Neural crest cell (in vitro differentiated cells): ENCODE measurements around the gene PLB1. TPM values are rescaled to one million over a fixed set of nuclear protein-coding genes. Genes with fewer than 3 reads are reported as not detected.
A peak's percentile ranks its signal among the peaks of the same experiment; 100 is the strongest.

Experiments
- DNase-seq: peaks from one replicate; pipeline ENCODE4 v3.0.0; 2021; ENCODE audit warnings: low read depth, mixed read lengths, low spot score
- H3K27ac Mint-ChIP-seq: one replicate; pipeline ENCODE4 v1.8.0; 2021; ENCODE audit warnings: mild to moderate bottlenecking, mixed read lengths; ENCODE audit not compliant: unreplicated experiment
- H3K27me3 Mint-ChIP-seq: 2 replicates; pipeline ENCODE4 v1.8.0; 2021; ENCODE audit warnings: low read depth, mild to moderate bottlenecking, mixed read lengths
- H3K36me3 Mint-ChIP-seq: 2 replicates; pipeline ENCODE4 v1.8.0; 2021; ENCODE audit warnings: low read depth, mild to moderate bottlenecking, mixed read lengths
- H3K4me1 Mint-ChIP-seq: 2 replicates; pipeline ENCODE4 v1.8.0; 2021; ENCODE audit warnings: mixed read lengths
- H3K4me3 Mint-ChIP-seq: one replicate; pipeline ENCODE4 v1.8.0; 2021; ENCODE audit warnings: mild to moderate bottlenecking, mixed read lengths
- H3K9me3 Mint-ChIP-seq: 2 replicates; pipeline ENCODE4 v1.8.0; 2021; ENCODE audit warnings: mixed read lengths
- CTCF ChIP-seq: fragments of 200-600 bp; sonication (generic); conservative IDR thresholded peaks from 2 replicates; pipeline ENCODE4 v1.5.0; 2021; ENCODE audit warnings: antibody characterized with exemption, mild to moderate bottlenecking
- total RNA-seq: library from RNA; stranded (reverse); gene quantifications from 2 replicates; pipeline ENCODE4 v1.2.1, GENCODE V29; 2021

PLB1 gene
- total RNA-seq, 1 donor from 2014 or later: 0.16 TPM

- no peak overlapping the region for H3K4me3 Mint-ChIP-seq
- H3K9me3 Mint-ChIP-seq: peaks cover 8% of the 10 kb centered on the region
- no peak overlapping the region for H3K27ac Mint-ChIP-seq
- DNase-seq: no peak
- H3K27me3 Mint-ChIP-seq: no peaks in the 10 kb centered on the region
- H3K4me1 Mint-ChIP-seq: peaks cover 44% of the 10 kb centered on the region
- no peak for TF ChIP-seq CTCF
- peaks cover 3% of the 10 kb centered on the region for H3K36me3 Mint-ChIP-seq
Observed at GRCh38 chr2:28668106-28668814, 172.4 kb downstream of the PLB1 start.

GRCh38 chr2:28668880-28669279 is 173.0 kb downstream of the PLB1 start:
- H3K27ac Mint-ChIP-seq: no peak overlapping the region
- H3K27me3 Mint-ChIP-seq: no peaks in the 10 kb centered on the region
- peaks cover 41% of the 10 kb centered on the region for H3K4me1 Mint-ChIP-seq
- no peak for DNase-seq
- no peak for TF ChIP-seq CTCF
- H3K9me3 Mint-ChIP-seq: peaks cover 8% of the 10 kb centered on the region
- peaks cover 3% of the 10 kb centered on the region for H3K36me3 Mint-ChIP-seq
- no peak overlapping the region for H3K4me3 Mint-ChIP-seq

- H3K27me3 Mint-ChIP-seq: no peaks in the 10 kb centered on the region
- H3K4me1 Mint-ChIP-seq: peaks cover 25% of the 10 kb centered on the region
- H3K36me3 Mint-ChIP-seq: peaks cover 3% of the 10 kb centered on the region
- no peak overlapping the region for H3K4me3 Mint-ChIP-seq
- no peak for TF ChIP-seq CTCF
- DNase-seq: no peak
- peaks cover 8% of the 10 kb centered on the region for H3K9me3 Mint-ChIP-seq
- peak overlapping the region; percentile 16 for H3K27ac Mint-ChIP-seq
Observed at GRCh38 chr2:28670856-28671255, 175.0 kb downstream of the PLB1 start.

- TF ChIP-seq CTCF: no peak
- no peaks in the 10 kb centered on the region for H3K27me3 Mint-ChIP-seq
- H3K4me1 Mint-ChIP-seq: peaks cover 28% of the 10 kb centered on the region
- H3K4me3 Mint-ChIP-seq: no peak overlapping the region
- H3K27ac Mint-ChIP-seq: no peak overlapping the region
- peaks cover 8% of the 10 kb centered on the region for H3K9me3 Mint-ChIP-seq
- no peak for DNase-seq
- peaks cover 3% of the 10 kb centered on the region for H3K36me3 Mint-ChIP-seq
Observed at GRCh38 chr2:28673338-28673737, 177.5 kb downstream of the PLB1 start.

- Mint-ChIP-seq H3K27ac (no peak overlapping the region), H3K36me3 (peaks cover 3% of the 10 kb centered on the region), H3K4me3 (no peak overlapping the region), H3K4me1 (peaks cover 28% of the 10 kb centered on the region), H3K9me3 (peaks cover 8% of the 10 kb centered on the region), H3K27me3 (no peaks in the 10 kb centered on the region)
- no peak for TF ChIP-seq CTCF
- no peak for DNase-seq
Observed at GRCh38 chr2:28674062-28674712, 178.3 kb downstream of the PLB1 start.
